ENCODE measurements around the gene MYRF.
A peak's percentile ranks its signal among the peaks of the same experiment; 100 is the strongest.

The MYRF gene

GRCh38 chr11:61760946-61761345, 8.5 kb downstream of the MYRF start:
- no peak for DNase-seq (ENCODE audit: low read depth)

GRCh38 chr11:61761440-61762222, 9.2 kb downstream of the MYRF start:
- no peak for DNase-seq (ENCODE audit: low read depth)

- DNase-seq (ENCODE audit: low read depth): no peak
These were observed 9.8 kb downstream of the MYRF start for GRCh38 chr11:61762223-61762615.

- no peak for DNase-seq (ENCODE audit: low read depth)
These were observed 10.4 kb downstream of the MYRF start for GRCh38 chr11:61762798-61763197.

- DNase-seq (ENCODE audit: low read depth): no peak
These were observed 11.6 kb downstream of the MYRF start for GRCh38 chr11:61763930-61764605.

- DNase-seq (ENCODE audit: low read depth): no peak
These were observed 12.3 kb downstream of the MYRF start for GRCh38 chr11:61764606-61765260.

- DNase-seq (ENCODE audit: low read depth): no peak
These were observed 13.3 kb downstream of the MYRF start for GRCh38 chr11:61765550-61766253.

GRCh38 chr11:61766353-61766841, 14.0 kb downstream of the MYRF start:
- DNase-seq (ENCODE audit: low read depth): peak; percentile 15

- DNase-seq (ENCODE audit: low read depth): no peak
These were observed 16.1 kb downstream of the MYRF start for GRCh38 chr11:61768376-61769076.

- peak; percentile 19 for DNase-seq (ENCODE audit: low read depth)
These were observed 16.9 kb downstream of the MYRF start for GRCh38 chr11:61769169-61769920.

GRCh38 chr11:61769946-61770683, 17.7 kb downstream of the MYRF start:
- no peak for DNase-seq (ENCODE audit: low read depth)

GRCh38 chr11:61771195-61771894, 18.9 kb downstream of the MYRF start:
- no peak for DNase-seq (ENCODE audit: low read depth)

GRCh38 chr11:61771985-61772455, 19.6 kb downstream of the MYRF start:
- no peak for DNase-seq (ENCODE audit: low read depth)

- no peak for DNase-seq (ENCODE audit: low read depth)
These were observed 20.9 kb downstream of the MYRF start for GRCh38 chr11:61773356-61773755.

- no peak for DNase-seq (ENCODE audit: low read depth)
These were observed 21.4 kb downstream of the MYRF start for GRCh38 chr11:61773809-61774208.

- DNase-seq (ENCODE audit: low read depth): no peak
These were observed 22.0 kb downstream of the MYRF start for GRCh38 chr11:61774411-61774810.

GRCh38 chr11:61775106-61775505, 22.7 kb downstream of the MYRF start:
- no peak for DNase-seq (ENCODE audit: low read depth)

- no peak for DNase-seq (ENCODE audit: low read depth)
These were observed 23.4 kb downstream of the MYRF start for GRCh38 chr11:61775606-61776554.

All from non-pigmented ciliary epithelial cell (primary cell).